Karpas-422 (cell line): ENCODE measurements around the gene SETD9. TPM values are rescaled to one million over a fixed set of nuclear protein-coding genes. Genes with fewer than 3 reads are reported as not detected.

ENCODE experiments used
- DNase-seq: peaks from one replicate; pipeline ENCODE4 v3.0.0-alpha.2; 2015
- H2AFZ ChIP-seq: fragments of 200-600 bp; sonication (generic); 2 replicates; pipeline ENCODE4 v1.6.1; 2014; ENCODE audit warnings: antibody characterized with exemption, low read length, mixed read lengths
- H3K27ac ChIP-seq: fragments of 200-600 bp; sonication (generic); 2 replicates; pipeline ENCODE4 v1.5.1; 2014; ENCODE audit warnings: mild to moderate bottlenecking, low read length, moderate library complexity
- H3K27me3 ChIP-seq: fragments of 200-600 bp; sonication (generic); 2 replicates; pipeline ENCODE4 v1.6.1; 2014; ENCODE audit warnings: low read length, mixed read lengths
- H3K36me3 ChIP-seq: fragments of 200-600 bp; sonication (generic); 2 replicates; pipeline ENCODE4 v1.6.1; 2014; ENCODE audit warnings: low read length, mixed read lengths; ENCODE audit not compliant: insufficient read depth
- H3K4me1 ChIP-seq: fragments of 200-600 bp; sonication (generic); 2 replicates; pipeline ENCODE4 v1.6.1; 2014; ENCODE audit warnings: mild to moderate bottlenecking, low read length, mixed read lengths
- H3K4me2 ChIP-seq: fragments of 200-600 bp; sonication (generic); 2 replicates; pipeline ENCODE4 v1.6.1; 2014; ENCODE audit warnings: low read length, low read depth, mild to moderate bottlenecking; ENCODE audit not compliant: poor library complexity, severe bottlenecking
- H3K4me3 ChIP-seq: fragments of 200-600 bp; sonication (generic); 2 replicates; pipeline ENCODE4 v1.5.1; 2014; ENCODE audit warnings: mild to moderate bottlenecking, antibody characterized with exemption, low read length, mixed read lengths
- H3K79me2 ChIP-seq: fragments of 200-600 bp; sonication (generic); 2 replicates; pipeline ENCODE4 v1.6.1; 2014; ENCODE audit warnings: mild to moderate bottlenecking, low read length, mixed read lengths
- H3K9ac ChIP-seq: fragments of 200-600 bp; sonication (generic); 2 replicates; pipeline ENCODE4 v1.6.0; 2014; ENCODE audit warnings: low read length
- H3K9me2 ChIP-seq: fragments of 200-600 bp; sonication (generic), shearing (Covaris generic); replicated peaks from 2 replicates; pipeline ENCODE4 v1.6.0; 2014; ENCODE audit warnings: mild to moderate bottlenecking, low read length, moderate library complexity; ENCODE audit not compliant: insufficient read depth
- H3K9me3 ChIP-seq: fragments of 300-700, 200-600 bp; sonication (generic); 2 replicates; pipeline ENCODE4 v1.6.1; 2014; ENCODE audit warnings: low read length, mixed read lengths
- H4K20me1 ChIP-seq: fragments of 200-600 bp; sonication (generic); 2 replicates; pipeline ENCODE4 v1.6.1; 2014; ENCODE audit warnings: mild to moderate bottlenecking, antibody characterized with exemption, low read length, low read depth; ENCODE audit not compliant: insufficient read depth
- total RNA-seq: library from RNA; depleted of rRNA; stranded (reverse); fragments of >200 nt; shearing (Covaris generic); gene quantifications from 2 replicates; pipeline ENCODE4 v1.2.3, GENCODE V29; 2014; ENCODE audit warnings: low replicate concordance; rRNA removed

SETD9 gene
- total RNA-seq, 1 experiment from 2014 or later = 28.4 TPM

DNA sequence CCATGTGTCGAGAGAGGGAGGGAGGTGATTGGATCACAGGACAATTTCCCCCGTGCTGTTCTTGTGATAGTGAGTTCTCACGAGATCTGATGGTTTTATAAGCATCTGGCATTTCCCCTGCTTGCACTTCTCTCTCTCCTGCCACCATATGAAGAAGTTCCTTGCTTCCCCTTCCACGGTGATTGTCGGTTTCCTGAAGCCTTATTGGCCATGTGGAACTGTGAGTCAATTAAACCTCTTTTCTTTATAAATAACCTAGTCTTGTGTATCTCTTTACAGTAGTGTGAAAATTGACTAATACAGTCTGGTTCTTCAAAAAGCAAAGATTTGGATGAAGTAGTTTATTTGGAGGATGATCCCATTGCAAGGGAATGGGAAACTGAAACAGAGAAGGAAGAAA is 53.9 kb downstream of the SETD9 start:
- H3K9me2 ChIP-seq = no peaks in the 10 kb centered on the region
- DNase-seq = no peak
- H3K27me3 ChIP-seq = no peaks in the 10 kb centered on the region
- no peak overlapping the region for H3K4me3 ChIP-seq
- H4K20me1 ChIP-seq = no peaks in the 10 kb centered on the region
- H3K27ac ChIP-seq = no peak overlapping the region
- no peaks in the 10 kb centered on the region for H3K79me2 ChIP-seq
- H3K9ac ChIP-seq = no peak overlapping the region
- H3K36me3 ChIP-seq = no peaks in the 10 kb centered on the region
- no peaks in the 10 kb centered on the region for H3K9me3 ChIP-seq
- no peak overlapping the region for H3K4me2 ChIP-seq
- no peaks in the 10 kb centered on the region for H3K4me1 ChIP-seq
- no peak overlapping the region for H2AFZ ChIP-seq

- Histone ChIP-seq H3K4me2 (no peak overlapping the region), H3K79me2 (no peaks in the 10 kb centered on the region), H3K9ac (no peak overlapping the region), H4K20me1 (no peaks in the 10 kb centered on the region), H3K4me1 (no peaks in the 10 kb centered on the region), H3K27me3 (no peaks in the 10 kb centered on the region), H3K9me3 (no peaks in the 10 kb centered on the region), H3K4me3 (no peak overlapping the region), H3K9me2 (no peaks in the 10 kb centered on the region), H2AFZ (no peak overlapping the region), H3K27ac (no peak overlapping the region), H3K36me3 (no peaks in the 10 kb centered on the region)
- no peak for DNase-seq
Observed at GRCh38 chr5:56964173-56964572, 54.8 kb downstream of the SETD9 start.

Other genes starting within 250 kb of the SETD9 start
- 38.0 and 68.0 TPM in 2 replicates for gene MAP3K1, start 94.0 kb upstream of the SETD9 start, total RNA-seq
- 21.3 and 41.4 TPM in 2 replicates for gene MIER3, start 42.5 kb downstream of the SETD9 start, total RNA-seq